GM12872 (cell line): ENCODE results near the gene PAM16.

ENCODE experiments used
- TF ChIP-seq, protein P1 (sequence below): IDR thresholded peaks from 3 replicates; pipeline ENCODE4 v1.5.1; 2011; ENCODE audit warnings: low read depth, mild to moderate bottlenecking, low read length, moderate library complexity; ENCODE audit not compliant: insufficient read depth

The PAM16 gene

DNA sequence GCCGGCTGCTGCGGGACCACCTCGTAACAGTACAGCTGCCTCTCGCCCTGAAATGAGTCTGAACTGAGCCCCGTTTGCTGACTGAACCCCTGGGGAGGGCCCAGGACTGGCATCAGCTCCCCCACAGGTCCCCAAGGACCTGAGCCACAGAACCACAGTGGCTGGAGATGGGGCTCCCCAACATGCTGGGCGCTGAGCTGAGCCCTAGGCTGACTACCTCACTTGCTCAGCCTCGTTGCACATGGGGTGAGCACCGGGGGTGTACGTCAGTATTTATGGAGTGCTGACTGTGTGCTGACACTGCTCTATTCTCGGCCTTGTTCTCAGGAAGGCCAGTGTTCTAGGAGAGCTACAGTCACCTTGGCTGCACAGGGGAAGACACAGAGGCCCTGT, 13.9 kb upstream of the PAM16 start:
- TF ChIP-seq, protein P1, sequence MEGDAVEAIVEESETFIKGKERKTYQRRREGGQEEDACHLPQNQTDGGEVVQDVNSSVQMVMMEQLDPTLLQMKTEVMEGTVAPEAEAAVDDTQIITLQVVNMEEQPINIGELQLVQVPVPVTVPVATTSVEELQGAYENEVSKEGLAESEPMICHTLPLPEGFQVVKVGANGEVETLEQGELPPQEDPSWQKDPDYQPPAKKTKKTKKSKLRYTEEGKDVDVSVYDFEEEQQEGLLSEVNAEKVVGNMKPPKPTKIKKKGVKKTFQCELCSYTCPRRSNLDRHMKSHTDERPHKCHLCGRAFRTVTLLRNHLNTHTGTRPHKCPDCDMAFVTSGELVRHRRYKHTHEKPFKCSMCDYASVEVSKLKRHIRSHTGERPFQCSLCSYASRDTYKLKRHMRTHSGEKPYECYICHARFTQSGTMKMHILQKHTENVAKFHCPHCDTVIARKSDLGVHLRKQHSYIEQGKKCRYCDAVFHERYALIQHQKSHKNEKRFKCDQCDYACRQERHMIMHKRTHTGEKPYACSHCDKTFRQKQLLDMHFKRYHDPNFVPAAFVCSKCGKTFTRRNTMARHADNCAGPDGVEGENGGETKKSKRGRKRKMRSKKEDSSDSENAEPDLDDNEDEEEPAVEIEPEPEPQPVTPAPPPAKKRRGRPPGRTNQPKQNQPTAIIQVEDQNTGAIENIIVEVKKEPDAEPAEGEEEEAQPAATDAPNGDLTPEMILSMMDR: no peak

DNA sequence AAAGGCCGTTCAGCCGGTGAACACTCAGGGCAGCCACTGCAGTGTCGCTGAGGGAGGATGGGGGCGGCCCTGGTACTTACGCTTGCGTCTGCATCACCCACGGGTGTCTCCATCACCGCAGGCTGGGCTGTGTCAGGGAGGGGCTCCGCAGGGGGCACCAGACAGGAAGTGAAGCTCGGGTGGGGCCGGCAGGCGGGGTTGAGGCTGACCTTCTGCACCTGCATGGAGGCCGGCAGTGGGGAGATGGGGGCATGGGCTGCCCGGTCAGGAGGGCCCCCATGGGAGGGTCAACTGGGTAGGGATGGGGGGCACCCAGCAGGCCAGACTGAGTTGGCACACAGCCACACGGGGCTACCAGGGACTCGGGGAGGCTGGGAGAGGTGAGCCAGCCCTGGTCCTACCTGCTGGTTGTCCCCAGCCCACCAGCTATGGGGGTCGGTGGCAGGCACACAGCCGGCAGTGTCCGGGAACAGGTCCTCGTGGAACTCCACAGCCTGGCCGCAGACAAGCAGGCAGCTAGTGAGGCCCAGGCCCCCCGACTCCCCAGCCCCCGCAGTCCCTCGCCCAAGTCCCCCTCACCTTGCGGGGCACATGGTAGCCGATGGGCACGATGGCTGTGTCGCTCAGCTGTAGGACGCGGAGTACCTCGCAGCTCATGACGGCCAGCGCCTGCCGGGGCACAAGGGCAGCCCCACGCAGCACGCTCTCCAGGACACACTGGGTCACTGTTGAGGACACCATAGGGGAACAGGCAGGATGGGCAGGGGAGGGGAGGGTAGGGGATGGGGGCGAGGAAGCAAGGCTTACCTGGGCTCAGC, 13.3 kb upstream of the PAM16 start:
- TF ChIP-seq, protein P1: no peak

DNA sequence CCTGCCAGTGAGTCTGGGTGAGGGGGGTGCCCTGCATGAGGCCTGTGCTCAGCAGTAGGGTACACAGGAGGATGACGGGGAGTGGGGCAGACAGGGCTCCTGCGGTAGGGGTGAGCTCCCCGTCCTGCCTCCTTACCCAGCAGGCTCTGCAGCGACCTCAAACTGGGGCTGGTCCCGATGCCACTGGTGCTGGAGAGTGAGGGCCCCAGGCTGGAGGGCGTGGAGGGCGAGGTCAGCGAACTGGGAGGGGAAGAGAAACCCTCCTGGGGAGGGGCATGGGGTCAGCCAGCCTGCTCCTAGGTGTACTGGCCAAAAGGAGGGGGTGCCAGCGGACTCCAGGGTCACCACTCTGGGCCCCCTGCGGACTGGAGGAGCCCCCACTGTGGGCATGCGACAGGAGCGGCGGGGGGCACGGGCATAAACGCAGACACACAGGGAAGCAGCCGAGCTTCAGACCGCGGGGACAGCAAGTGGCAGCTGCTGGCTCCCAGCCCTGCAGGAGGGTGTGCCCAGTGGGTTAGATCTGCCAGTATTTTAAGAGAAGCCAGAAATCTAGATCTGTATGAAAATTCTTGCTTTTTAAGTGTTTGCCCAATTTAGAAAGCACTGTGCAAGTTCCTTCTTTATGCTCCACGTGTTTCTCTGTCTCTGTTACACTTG, 11.5 kb upstream of the PAM16 start:
- TF ChIP-seq, protein P1: no peak

DNA sequence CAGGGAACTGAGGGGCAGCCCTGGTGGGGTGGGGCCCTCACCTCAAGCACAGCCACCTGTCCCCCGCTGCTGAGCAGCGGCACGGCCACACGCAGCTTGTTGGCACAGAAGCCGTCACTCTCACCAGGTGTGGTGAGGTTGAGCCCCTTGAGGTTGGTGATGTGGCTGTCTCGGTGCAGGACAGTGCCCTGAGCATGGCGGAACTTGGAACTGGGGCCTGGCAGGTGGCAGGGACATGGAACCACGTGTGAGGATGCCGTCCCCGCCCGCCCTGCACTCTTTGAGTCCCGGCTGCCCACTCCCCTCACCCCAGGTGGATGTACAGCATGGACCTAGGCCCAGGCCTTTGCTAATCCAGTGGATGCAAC, 10.8 kb upstream of the PAM16 start:
- TF ChIP-seq, protein P1: no peak

DNA sequence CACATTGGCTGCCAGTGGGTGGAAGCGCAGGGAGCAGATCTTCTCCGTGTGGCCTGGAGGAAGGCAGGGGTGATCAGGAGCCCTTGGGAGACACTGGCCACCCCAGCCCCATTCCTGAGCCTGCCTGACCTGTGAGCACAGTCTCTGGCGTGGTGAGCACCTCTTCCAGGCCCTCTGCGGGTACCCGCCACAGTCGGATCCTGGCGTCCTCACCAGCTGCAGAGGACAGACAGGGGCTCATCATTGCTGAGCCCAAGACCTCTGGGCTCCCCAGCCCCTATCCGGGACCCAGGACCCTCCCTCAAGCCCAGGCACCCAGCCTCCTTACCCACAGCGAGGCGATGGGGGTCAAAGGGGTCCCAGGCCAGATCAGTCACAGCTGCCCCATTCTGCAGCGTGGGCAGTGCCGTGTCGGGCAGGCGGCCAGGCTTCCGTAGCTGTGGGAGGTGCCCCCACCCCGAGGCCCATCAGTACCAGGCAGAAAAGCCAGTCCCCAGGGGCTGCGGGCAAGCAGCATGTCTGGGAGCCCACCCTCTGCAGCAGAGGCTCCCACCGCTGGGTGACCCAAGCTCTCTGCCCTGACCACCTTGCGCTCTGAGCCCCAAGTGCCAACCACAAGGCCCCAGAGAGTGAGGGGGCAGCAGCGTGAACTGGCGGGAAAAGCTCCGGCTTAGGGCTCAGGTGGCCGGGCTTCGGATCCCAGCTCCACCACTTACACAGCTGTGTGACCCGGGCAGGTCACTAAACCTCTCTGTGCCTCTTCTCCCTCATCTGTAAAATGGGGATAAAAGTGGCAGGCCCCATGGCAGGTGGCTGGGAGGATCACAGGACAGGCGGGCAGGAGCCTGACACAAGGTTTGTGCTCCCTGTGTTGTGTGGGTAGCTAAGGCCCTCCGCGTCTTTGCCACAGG, 10.2 kb upstream of the PAM16 start:
- TF ChIP-seq, protein P1: no peak

DNA sequence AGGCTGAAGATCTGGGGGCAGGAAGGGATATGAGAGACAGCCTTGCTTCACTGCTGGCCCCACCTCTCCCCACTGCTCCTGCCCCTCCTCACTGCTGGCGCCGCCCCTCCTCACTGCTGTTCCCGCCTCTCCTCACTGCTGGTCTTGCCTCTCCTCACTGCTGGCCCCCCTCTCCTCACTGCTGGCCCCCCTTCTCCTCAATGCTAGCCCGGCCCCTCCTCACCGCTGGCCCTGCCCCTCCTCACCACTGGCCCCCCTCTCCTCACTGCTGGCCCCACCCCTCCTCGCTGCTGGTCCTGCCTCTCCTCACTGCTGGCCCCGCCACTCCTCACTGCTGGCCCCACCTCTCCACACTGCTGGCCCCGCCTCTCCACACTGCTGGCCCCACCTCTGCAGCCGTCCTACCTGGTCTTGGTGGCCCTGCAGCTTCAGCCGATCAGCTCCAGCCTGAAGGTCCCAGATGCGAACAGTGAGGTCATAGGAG, 9.5 kb upstream of the PAM16 start:
- TF ChIP-seq, protein P1: no peak

DNA sequence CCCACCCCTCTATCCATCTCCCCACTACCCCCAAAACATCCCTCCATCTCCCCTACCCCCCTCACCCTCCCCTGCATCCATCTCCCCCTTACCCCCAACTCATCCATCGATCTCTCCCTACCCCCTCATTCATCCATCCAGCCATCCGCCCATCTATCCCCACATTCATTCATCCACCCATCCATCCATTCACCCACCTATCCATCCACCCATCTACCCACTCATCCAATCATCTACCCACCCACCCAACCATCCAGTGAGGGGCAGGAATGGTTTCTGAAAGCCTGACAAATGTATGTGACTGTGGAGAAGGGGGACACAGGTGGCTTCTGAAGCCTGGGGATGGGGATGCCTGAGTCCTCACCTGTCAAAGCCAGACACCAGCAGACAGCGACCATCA, 8.8 kb upstream of the PAM16 start:
- TF ChIP-seq, protein P1: no peak
